ENCODE measurements around the gene ESRRG.

The ESRRG gene

DNA sequence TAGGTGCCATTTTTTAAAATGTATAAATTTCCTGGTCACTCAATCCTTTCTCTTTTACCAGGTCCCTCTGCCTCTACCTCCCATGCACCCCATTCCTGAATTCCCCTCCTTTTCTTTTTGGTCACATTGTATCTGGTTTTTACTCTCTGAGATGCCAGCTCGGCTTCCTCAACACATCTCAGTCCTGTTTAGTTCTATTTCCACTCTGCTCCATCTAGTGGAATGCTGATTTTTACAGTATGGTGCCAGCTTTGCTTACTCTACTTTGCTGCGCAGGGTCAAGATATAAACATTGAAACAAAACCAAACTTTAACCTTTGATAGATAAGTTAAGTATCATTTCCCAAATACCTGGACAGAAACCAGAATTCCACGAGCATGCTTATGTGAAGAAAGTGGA lies 96.0 kb downstream of the ESRRG start:
- DNase-seq (ENCODE audit: low read depth in 2 of 2), result no peak

DNA sequence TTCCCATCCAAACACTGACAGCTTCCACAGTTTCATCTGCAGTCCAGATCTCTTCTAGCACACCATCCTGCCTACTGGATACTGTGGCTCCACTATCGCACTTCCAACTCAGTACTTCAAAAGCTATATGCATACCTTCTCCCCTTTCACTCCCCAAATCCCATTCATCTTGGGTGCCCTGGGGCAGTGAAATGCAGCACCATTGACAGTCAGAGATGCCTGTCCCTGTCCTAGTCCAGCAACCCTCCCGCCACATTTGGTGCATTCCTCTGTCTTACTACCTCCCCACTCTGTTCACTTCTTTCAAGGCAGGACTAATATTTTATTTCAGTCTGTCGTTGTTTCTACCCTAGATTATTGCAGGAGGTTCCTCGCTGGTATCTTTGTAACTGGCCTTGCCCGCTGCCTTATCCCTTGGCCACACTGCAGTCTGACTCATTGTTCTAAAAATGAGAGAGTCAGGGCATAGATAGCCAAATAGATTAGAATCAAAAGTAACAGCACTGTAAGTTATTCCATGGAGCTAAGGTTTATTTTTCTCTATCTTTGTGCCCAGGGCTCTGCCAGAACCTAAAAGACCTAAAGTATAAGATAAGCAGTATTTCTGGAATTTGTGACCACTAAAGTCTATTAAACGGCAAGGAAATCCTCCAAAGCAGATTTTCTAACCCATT lies 96.7 kb downstream of the ESRRG start:
- no peak for DNase-seq (ENCODE audit: low read depth in 2 of 2)

DNA sequence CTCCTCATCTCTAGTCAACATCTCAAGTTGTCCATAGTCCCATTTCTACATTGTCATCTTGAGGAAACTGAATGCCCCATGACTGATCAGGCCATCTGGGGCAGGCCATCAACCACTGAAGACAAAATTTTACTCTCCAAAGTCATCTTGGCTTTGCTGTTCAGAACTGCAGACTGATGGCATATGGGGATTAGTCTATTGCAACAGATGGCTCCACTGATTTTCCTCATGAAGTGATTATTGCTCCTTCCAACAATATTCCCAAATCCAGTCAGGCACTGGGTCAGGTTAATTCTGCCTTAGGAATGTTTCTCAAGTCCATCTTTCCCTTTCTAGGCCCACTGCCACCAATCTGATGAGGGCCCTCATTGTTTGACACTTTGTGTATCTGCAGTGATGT lies 101.7 kb downstream of the ESRRG start:
- DNase-seq (ENCODE audit: low read depth in 2 of 2), result no peak

DNA sequence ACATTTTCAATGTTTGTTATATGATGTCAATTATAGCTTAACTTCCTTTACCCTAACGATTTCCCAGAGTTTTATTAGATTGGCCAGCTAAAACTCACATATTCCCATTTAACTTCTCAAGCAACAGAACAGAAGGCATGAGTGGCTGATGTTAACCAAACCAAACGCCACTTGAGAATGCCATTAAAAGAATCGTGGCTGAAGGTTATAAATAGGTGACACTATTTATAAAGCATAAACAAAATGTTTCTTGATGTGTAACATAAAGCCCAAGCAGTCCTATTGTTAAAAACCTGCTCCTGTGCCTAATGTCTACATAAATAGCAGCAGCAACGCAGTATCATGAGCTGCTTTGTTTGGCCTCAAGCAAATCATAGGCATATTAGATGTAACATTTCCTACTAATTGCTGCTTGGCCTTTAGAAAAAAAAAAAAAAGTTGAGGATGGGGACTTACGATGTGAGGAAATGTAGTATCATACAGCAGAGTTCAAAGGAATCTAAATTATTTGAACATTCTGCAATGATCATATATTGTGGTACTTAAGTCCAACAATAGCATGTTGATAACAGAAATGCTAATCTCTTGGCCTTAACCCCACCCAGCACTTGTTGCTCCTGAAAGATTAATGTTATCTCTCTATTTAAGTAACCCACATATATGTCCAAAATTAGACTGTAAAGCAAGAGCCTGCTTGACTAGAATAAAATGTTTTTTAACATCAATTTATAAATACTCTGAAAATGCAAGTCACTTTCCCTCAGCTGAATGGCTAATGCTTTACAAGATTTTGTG lies 106.0 kb downstream of the ESRRG start:
- no peak for DNase-seq (ENCODE audit: low read depth in 2 of 2)

DNA sequence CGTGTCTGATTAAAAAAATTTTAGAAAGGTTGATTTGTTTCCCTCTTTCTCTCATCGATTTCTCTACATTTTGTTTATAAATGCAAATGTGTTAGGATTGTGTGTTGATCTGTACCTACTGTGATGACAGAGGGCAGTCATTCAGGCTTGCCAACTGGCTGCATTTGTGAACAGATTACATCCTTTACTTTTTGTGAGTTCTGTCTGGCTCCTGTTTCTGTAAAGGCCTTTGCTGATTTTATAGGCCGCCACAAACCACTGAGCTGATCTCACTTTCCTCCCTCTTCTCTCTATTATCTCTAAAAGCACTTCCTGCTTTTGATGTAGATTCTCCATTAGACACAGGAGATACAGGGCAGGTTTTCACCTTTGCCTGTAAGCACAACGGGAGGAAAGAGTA lies 106.8 kb downstream of the ESRRG start:
- DNase-seq (ENCODE audit: low read depth in 2 of 2), result no peak

DNA sequence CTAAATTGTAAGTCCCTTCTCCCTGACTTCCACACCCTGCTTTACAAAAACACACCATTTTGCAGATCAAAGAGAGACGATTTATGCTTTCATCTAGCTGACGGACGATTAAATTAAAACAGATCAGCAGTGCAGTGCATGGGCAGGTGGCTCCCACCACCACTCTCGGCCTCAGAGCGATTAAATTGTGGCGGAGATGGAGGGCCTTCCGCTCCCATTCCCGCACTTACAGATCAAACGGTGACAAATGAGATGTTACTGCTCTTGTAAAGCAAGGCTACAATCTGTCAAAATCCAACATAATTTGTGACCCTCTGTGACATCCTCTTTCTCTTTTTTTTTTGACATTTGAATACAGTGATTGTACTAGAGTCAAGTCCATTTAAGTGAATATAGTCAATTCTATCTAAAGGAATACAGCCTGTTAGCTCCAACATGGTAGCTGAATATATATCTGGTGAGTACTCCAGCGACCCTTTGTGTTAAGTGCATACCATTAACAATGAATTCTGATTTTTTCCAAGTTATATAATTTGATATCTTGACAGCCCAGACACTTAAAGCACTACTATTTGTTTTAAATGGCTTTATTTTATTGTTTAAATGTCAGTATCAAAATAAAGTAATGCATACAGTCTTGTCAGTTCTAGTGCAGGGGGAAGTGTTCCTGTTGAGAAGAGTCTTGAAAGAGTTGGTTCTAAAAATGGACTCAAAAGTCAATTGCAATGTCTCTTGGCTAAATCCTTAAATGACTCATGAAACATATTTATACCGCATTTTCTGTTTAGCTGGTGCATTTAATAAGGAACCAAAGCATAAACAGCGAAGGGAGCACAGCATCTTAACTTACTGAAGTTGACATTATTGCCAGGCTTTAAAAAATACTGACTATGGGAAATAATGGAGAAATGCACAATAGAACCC lies 109.0 kb downstream of the ESRRG start:
- DNase-seq (ENCODE audit: low read depth in 2 of 2), result no peak

DNA sequence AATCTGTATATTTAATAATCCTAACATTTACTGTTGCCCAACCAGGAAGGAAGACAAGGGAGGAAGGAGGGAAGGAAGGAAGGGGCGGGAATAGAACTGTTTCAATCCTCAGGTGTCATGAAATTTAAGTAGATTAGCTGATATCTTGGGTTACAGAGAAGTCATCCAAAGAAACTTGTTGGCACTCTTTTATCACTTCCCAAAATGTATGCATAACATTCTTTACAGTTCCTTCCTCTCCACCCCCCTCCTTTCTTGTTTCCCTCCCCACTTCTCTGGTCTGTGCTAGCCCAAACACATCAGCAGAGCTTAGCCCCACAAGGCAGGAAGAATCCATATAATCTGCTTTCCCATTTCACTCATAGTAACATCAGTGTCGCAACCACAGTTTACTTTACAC lies 110.9 kb downstream of the ESRRG start:
- no peak for DNase-seq (ENCODE audit: low read depth in 2 of 2)

DNA sequence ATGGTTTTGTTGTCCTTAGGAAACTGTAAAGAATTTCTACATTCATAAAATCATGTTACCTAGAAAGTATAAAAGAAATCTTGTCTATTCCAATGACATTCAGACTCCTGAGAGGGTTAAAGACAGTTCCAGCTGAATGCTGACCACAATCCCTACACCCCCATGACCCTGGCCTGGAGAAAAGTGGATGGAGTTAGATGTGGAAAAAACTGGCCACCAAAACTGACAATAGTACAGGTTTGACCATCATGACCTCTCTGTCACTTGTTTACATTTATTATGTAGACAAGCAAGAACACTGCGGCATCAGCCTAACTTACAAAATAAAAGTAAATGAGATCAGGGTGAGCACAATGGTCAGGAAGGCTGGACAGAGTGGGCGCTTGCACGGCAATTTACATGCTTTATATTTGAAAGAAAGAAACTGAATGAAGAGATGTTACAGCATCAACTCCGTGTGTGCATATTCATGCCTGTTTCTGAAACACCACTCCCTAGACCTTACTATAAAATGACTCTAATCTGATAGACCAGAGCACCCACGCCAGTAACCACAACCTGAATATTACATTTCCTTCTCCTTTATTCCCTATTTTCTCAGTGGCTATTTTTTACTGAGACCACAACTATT lies 116.0 kb downstream of the ESRRG start:
- DNase-seq (ENCODE audit: low read depth in 2 of 2), result no peak

DNA sequence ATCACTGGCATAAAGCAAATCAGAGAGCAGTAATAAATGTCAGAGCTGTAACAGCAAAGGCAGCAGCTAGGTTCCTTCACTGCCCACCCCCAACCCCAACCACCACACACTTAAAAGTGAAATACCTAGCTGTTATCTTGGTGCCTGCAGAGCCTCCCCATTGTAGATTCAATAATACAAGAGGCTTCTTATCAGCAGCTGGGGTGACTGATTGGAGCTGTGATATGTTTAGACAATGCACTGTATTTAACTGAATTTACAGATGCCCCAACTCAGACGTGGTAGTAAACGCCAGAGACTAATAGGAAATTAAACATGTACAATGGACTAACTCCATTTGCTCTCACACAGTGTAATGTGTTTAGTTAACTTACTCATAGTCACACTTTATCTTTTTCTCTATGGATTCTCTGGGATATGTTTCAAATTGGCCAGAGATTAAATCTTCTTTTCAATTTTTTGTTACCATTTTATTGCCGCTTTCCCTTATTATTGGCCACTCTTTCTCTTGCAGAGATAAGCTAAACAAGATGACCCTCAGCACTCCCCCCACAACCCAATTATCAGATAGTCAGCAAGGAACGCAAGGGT lies 117.1 kb downstream of the ESRRG start:
- DNase-seq (ENCODE audit: low read depth in 2 of 2), result no peak

DNA sequence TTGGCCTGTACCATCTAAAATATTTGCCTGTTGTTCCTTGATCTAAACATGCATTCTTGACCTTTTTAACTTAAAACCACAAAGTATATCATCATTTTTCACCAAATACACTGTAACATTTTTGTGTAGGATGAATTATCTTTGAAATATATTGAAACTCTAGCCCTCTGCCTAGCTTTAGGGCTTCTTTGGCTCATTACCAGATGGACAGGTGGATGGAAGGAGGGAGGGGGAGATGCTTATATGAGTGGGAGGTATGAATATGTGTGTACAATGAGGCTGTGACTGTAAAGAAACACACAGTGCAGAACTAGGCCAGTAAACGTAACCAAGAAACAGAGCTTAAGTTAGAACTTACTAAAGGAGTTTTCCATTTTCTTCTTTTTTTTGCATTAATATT lies 118.5 kb downstream of the ESRRG start:
- DNase-seq (ENCODE audit: low read depth in 2 of 2), result no peak

DNA sequence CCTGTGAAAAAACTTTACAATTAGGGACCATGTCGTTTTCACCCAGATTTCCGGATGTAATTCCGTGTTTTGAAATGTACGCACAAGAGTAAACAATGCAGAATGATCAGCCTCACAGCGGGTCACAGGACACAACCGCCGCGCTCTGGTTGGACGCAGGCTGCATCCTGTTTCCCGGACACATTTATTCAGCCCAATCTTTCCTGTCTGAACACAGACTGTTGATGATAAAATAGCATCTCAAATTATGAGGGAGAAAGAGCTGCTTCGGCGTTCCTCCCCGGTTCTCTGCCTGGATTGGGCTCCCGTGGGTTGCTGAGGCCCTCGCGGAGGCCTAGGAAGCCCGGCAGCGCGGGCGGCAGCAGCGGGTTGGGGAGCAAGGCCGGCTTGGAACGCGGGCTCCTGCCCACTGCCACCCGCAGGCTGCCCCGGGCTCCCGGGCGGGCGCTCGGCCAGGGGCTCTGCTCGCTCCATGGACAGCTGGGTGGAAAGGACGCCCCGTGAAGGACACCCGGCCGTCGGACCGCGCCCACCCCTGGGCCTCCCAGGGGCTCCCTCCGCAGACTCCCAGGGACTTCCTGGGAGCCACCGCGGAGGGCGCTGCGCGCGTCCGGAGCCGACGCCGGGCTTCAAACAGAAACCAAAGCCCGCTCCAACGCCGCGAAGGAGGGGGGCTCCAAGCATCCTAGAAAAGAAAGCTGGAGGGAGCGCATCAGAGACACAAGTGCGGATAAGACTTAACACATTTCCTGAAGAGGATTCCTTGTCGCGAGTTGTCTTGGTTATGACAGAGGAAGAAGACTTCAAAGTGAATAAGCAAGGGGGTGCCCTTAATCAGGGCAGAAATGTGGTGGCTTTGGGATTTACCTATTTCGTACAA lies 122.3 kb downstream of the ESRRG start:
- DNase-seq (ENCODE audit: low read depth in 2 of 2), result no peak

DNA sequence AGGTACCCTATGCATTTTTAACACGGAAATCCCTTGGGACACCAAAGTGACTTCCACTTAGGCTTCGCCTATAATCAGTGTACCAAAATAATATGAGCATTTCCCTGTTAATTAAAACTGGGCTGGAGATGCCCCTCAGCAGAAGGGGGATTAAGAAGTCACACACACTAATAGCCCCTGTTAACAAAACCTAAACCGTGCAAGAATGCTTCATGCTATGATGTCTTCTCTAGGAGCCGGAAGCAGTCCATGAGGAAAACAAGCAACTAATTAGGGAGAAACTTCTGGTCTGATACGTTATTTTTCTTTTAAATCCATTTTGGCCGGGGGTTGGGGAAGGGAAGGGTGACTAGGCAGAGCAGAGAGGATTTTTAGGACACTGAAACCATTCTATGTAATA lies 123.4 kb downstream of the ESRRG start:
- DNase-seq (ENCODE audit: low read depth in 2 of 2), result no peak

DNA sequence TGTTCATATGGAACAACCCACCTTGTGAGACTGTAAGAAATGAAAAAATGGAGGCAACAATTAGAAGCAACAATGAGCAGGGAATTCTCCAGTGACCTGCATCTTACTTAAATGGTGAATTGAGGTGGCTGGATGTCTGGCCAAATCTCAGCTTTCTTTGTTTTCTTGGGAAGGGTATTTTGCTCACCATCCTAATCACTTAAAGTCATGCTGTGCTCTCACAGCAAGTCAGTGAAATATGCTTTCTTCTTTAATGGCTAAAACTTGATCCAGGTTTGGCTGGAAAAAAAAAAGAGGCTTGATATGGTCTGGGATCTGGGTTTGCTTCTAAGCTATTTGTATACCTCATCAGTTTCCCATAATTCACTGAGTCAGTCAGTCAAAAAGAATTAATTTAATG lies 124.8 kb downstream of the ESRRG start:
- DNase-seq (ENCODE audit: low read depth in 2 of 2), result no peak

DNA sequence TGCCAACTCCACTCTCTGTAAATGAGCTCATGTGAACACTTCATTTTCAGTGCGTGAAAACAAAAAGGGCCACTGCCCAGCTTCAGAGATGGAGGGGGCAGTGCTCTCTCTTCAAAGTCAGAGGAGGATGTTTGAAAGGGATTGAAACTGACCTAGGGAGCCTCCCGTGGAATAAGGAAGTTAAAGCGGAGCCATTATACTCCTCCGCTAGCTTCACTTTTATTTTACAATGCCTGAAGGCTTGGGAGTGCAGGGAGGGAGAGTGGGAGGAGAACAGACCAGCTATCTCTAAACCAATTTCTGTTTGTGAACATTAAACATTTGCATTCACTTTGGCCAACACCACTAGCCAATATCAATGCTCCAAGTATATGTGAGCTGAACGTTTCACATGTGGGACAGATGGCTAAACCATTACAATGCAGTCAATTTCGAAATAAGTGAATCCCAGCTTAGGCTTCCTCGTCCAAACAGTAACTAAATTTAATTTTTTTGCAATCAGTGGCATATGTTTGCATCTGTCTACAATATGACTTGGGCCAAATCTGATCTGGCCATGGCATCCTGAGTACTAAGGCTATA lies 126.9 kb downstream of the ESRRG start:
- no peak for DNase-seq (ENCODE audit: low read depth in 2 of 2)

DNA sequence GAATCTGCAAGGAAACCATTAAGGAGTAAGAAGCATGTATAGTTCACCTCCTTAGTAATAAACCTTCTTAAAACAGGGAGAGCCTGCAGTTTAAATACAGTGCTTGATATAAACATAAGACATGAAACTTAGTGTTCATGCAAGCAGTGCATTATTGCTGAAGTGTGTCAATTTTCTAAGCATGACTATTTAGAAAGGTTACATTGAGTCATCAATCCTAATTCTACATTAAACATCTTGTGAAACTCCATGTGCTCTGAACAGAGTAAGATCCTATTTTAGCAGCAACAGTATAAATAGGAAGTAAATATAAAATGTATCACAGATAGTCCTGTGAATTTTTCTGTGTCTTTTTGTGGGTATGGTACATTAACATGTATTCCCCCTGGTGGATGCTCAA lies 135.5 kb downstream of the ESRRG start:
- DNase-seq (ENCODE audit: low read depth in 2 of 2), result no peak

DNA sequence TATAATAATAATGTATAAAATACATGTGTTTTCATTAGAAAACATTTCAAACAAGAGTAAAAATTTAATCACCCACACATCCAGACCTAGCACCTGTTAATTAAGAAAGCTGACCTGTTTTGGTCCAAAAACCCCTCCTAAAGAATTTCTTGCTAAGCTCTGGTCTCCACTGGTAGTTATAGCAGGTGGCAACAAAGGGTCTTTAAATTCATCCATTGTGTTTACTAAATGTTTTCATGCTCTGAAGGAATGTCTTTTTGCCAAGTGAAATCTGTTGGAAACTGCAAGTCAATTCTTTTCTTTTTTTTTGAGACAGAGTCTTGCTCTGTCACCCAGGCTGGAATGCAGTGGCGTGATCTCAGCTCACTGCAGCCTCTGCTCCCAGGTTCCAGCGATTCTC lies 141.1 kb downstream of the ESRRG start:
- no peak for DNase-seq (ENCODE audit: low read depth in 2 of 2)

DNA sequence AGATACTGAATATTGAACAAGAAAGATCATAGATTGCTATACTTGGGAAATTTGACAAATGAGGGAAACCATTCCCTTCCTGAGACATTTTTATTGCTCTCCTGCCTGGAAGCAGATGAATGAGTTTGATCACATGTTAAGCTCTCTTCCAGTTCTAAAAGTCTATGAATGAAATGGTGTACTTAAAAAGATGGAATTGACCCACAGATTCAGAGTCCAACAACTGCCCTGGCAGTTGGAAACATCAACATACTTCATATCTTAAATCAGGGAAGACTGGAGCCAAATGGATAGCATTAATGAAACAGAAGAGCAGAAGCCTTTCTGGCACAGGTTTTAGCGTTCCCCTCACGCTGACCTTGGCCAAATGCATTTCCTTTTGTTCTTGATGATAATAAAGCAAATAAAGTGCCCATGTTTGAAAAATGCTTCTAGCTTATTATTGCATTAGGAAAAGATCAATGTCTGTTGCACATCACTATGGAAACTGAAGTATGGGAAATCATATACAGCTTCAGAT lies 142.6 kb downstream of the ESRRG start:
- no peak for DNase-seq (ENCODE audit: low read depth in 2 of 2)

DNA sequence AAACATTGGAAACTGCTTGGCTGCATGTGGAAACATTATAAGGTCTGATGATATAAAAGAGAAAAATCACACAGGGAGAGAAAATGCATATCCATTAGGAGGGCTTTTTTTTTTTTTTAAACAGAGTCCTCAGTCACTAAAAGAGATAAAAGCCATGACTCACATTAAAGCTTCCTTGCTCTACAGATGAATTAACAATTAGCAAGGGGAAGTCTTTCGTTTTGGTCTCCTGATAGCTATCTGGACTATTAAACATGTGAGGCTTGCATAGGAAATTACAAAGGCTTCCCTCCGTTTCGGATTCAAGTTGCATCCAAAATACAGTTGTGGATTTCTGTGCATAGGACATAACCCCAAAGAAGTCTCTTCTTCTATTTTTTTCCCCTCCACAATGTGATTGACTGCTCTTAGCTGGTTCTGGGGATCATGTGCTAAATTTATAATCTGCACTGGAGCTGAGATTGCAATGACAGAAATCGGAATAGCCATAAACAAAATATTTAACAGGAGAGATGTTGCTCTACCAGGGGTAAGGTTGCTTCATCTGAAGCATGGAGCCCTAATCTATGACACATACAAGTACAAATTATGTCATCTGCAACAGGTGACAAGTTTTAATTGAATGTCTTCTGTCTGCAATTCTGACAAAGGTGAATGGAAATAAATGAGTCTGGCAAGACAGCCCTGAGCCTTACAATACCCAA lies 146.8 kb downstream of the ESRRG start:
- DNase-seq (ENCODE audit: low read depth in 2 of 2), result no peak

DNA sequence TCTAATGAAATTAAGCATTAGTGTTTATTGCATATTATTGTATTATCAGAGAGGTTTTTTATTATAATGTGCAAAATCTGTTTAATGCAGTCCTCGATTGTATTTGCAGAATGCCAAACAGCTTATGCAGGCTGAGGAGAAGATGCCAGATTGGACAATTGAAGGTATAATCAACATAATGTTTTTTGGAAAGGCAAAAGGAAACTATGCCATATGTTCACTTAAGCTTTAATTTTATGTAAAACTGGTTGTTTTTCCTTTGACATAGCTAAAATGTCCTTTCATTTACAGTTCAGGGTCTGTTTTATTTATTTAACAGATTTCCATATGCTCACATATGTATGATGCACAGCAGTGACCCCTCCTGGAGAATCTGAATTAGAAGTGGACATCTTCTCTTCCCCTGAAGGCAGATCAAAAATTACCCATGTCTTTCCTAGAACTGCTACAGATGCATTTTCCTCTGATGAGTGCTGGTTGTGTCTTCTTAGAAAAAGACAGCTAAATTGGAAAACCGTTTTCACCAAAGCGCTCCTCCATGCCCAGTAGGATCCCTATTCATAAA lies 156.5 kb downstream of the ESRRG start:
- DNase-seq (ENCODE audit: low read depth in 2 of 2), result no peak
